Activated T-cell treated with anti-CD3 and anti-CD28 coated beads, Interleukin-2, amount 50 U/mL, for 4 hours (primary cell): ENCODE data around the gene PCDHGC5. TPM values are rescaled to one million over a fixed set of nuclear protein-coding genes. Genes with fewer than 3 reads are reported as not detected.

Experiments
- ATAC-seq, 2 donors: fragments of 200-7000 bp; cut with Tn5 transposase; one replicate each; pipeline ENCODE4 v1.10.0; 2021
- DNase-seq: peaks from one replicate; pipeline ENCODE4 v3.0.0-alpha.2; 2020
- H3K27me3 Mint-ChIP-seq: one replicate; pipeline ENCODE4 v1.8.0; 2021; ENCODE audit warnings: low read depth, mixed read lengths
- H3K36me3 Mint-ChIP-seq: one replicate; pipeline ENCODE4 v1.8.0; 2022; ENCODE audit warnings: mixed read lengths; ENCODE audit not compliant: insufficient read depth
- H3K4me1 Mint-ChIP-seq: one replicate; pipeline ENCODE4 v1.8.0; 2021; ENCODE audit warnings: low read depth, mixed read lengths
- H3K4me3 Mint-ChIP-seq: one replicate; pipeline ENCODE4 v1.8.0; 2021; ENCODE audit warnings: mild to moderate bottlenecking, moderate library complexity, mixed read lengths
- H3K9me3 Mint-ChIP-seq: one replicate; pipeline ENCODE4 v1.8.0; 2021; ENCODE audit warnings: mixed read lengths
- total RNA-seq, 3 donors: library from RNA; stranded (reverse); gene quantifications; one replicate each; pipeline ENCODE4 v1.2.1, GENCODE V29; 2021

Gene PCDHGC5
- total RNA-seq, 3 donors from 2014 or later = not detected

- Mint-ChIP-seq H3K27me3 (no peaks in the 10 kb centered on the region), H3K36me3 (peaks cover 28% of the 10 kb centered on the region), H3K9me3 (no peaks in the 10 kb centered on the region), H3K4me1 (peaks cover 41% of the 10 kb centered on the region), H3K4me3 (peak overlapping the region; percentile 83)
- DNase-seq (peak; percentile 68), ATAC-seq (peak; percentile 69 to 74)
These were observed 24.9 kb downstream of the PCDHGC5 start for GRCh38 chr5:141513627-141514329.

- Mint-ChIP-seq H3K9me3 (no peaks in the 10 kb centered on the region), H3K4me3 (peak overlapping the region; percentile 83), H3K4me1 (peaks cover 38% of the 10 kb centered on the region), H3K27me3 (no peaks in the 10 kb centered on the region), H3K36me3 (peaks cover 35% of the 10 kb centered on the region)
- ATAC-seq (peak; percentile 9 to 13), DNase-seq (no peak)
These were observed 25.7 kb downstream of the PCDHGC5 start for GRCh38 chr5:141514330-141515133.

GRCh38 chr5:141515141-141515540, 26.3 kb downstream of the PCDHGC5 start:
- H3K36me3 Mint-ChIP-seq = peaks cover 37% of the 10 kb centered on the region
- H3K27me3 Mint-ChIP-seq = no peaks in the 10 kb centered on the region
- ATAC-seq (no peak), DNase-seq (no peak)
- H3K9me3 Mint-ChIP-seq = no peaks in the 10 kb centered on the region
- H3K4me1 Mint-ChIP-seq = peaks cover 38% of the 10 kb centered on the region
- no peak overlapping the region for H3K4me3 Mint-ChIP-seq

DNA sequence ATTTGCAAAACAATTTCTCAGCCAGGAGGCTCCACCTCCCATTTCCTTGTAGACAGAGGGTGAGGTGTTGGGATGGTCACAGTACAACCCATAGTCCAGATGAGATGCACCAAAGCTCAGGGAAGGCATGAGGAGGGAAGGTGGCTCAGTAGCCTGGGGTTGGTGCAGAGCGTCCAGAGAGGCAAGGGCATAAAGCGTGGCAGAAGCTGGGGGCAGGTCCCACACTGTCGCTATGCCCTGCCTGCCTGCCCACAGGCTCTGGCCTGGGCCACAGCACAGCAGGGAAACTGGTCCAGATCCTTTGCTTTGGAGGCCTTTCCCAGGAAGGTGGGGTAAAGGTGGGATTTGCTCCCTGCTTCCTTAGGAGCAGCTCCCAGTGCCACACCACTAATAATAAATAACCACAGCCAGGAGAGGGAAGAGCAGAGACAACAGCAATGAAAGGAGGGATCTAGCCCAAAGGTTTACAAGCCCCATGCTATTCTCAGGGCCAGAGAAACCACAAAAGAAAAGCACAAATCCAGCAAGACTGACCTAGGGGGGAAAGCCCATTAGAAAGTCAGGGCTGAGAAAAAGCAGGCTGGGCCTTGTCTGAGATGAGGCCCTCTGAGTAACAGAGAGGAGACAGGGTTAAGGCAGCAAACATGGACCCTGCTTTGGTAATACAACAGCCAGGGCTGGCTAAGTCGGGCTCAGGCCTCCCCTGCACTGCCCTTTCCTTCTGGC, 27.2 kb downstream of the PCDHGC5 start:
- H3K4me1 Mint-ChIP-seq = peaks cover 44% of the 10 kb centered on the region
- H3K4me3 Mint-ChIP-seq = no peak overlapping the region
- ATAC-seq = no peak
- no peak for DNase-seq
- H3K9me3 Mint-ChIP-seq = no peaks in the 10 kb centered on the region
- H3K27me3 Mint-ChIP-seq = no peaks in the 10 kb centered on the region
- H3K36me3 Mint-ChIP-seq = peaks cover 43% of the 10 kb centered on the region

- peaks cover 48% of the 10 kb centered on the region for H3K4me1 Mint-ChIP-seq
- no peak overlapping the region for H3K4me3 Mint-ChIP-seq
- no peaks in the 10 kb centered on the region for H3K27me3 Mint-ChIP-seq
- ATAC-seq (no peak), DNase-seq (no peak)
- H3K9me3 Mint-ChIP-seq = no peaks in the 10 kb centered on the region
- peaks cover 46% of the 10 kb centered on the region for H3K36me3 Mint-ChIP-seq
These were observed 27.8 kb downstream of the PCDHGC5 start for GRCh38 chr5:141516672-141517025.

DNA sequence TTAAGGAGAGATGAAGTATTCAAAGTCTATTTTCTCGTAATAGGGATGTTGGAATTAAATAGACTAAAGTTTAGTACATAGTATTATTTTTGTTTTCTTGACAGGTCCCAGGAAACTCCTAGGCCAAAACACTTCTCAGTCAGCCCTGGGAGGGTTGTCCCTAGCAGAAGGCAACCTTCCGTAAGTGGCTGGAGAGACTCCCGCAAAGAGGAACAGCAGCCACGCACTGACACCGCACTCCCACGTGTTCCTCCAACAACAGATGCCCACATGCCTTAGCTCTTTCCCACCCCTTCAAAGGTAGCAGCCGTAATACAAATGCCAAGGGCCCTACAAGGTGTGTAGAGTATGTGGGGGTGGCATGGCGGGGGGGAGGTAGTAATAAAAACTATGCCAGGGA, 28.4 kb downstream of the PCDHGC5 start:
- Mint-ChIP-seq H3K4me1 (peaks cover 50% of the 10 kb centered on the region), H3K4me3 (no peak overlapping the region), H3K9me3 (no peaks in the 10 kb centered on the region), H3K36me3 (peaks cover 51% of the 10 kb centered on the region), H3K27me3 (no peaks in the 10 kb centered on the region)
- DNase-seq (no peak), ATAC-seq (no peak)

- Mint-ChIP-seq H3K4me3 (no peak overlapping the region), H3K4me1 (peaks cover 45% of the 10 kb centered on the region), H3K36me3 (peaks cover 52% of the 10 kb centered on the region), H3K27me3 (no peaks in the 10 kb centered on the region), H3K9me3 (no peaks in the 10 kb centered on the region)
- ATAC-seq = no peak
- DNase-seq = no peak
These were observed 29.2 kb downstream of the PCDHGC5 start for GRCh38 chr5:141517880-141518617.

- Mint-ChIP-seq H3K4me1 (peaks cover 42% of the 10 kb centered on the region), H3K27me3 (no peaks in the 10 kb centered on the region), H3K9me3 (no peaks in the 10 kb centered on the region), H3K36me3 (peaks cover 52% of the 10 kb centered on the region), H3K4me3 (no peak overlapping the region)
- DNase-seq (no peak), ATAC-seq (no peak)
These were observed 29.7 kb downstream of the PCDHGC5 start for GRCh38 chr5:141518618-141519015.

DNA sequence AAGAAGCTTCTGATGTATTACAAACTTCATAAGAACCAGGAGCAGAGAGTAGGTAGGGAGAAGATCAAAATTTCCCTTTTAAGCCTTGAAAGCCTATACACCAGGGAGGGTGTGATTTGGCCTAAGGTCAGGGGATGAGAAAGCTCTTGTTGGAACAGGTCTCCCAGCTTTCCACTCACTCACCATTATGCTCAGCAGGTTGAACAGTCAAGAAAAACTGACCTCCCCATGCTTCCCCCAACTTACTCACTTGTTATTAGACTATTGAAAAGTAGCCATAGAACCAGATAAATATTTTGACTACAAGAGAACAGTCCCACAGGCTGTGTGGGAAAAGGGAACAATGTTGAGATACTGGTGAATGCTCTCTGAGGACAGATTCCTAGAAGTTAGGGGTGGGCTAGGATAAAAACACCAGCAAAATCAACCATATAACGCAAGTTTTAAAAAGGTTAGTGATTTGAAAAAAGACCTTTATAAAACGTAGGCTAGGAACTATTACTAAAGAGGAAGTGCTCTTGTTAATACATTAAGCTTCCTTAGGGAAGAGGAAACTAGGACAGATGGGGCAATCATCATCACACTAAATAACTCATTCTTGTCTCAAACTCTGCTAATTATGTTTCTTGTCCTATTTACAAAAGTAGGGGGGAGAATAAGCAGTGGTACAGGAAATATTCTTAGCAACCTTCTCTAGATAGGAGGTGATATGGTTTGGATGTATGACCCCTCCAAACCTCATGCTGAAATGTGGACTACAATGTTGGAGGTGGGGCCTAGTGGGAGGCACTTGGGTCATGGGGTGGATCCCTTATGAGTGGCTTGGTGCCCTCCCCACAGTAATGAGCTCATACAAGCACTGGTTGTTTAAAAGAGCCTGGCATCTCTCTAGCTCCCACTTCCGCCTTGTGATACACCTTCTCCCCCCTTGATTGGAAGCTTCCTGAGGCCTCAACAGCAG, 31.0 kb downstream of the PCDHGC5 start:
- no peak overlapping the region for H3K4me3 Mint-ChIP-seq
- peaks cover 57% of the 10 kb centered on the region for H3K36me3 Mint-ChIP-seq
- peaks cover 34% of the 10 kb centered on the region for H3K4me1 Mint-ChIP-seq
- ATAC-seq (no peak), DNase-seq (no peak)
- H3K9me3 Mint-ChIP-seq = no peaks in the 10 kb centered on the region
- no peaks in the 10 kb centered on the region for H3K27me3 Mint-ChIP-seq

DNA sequence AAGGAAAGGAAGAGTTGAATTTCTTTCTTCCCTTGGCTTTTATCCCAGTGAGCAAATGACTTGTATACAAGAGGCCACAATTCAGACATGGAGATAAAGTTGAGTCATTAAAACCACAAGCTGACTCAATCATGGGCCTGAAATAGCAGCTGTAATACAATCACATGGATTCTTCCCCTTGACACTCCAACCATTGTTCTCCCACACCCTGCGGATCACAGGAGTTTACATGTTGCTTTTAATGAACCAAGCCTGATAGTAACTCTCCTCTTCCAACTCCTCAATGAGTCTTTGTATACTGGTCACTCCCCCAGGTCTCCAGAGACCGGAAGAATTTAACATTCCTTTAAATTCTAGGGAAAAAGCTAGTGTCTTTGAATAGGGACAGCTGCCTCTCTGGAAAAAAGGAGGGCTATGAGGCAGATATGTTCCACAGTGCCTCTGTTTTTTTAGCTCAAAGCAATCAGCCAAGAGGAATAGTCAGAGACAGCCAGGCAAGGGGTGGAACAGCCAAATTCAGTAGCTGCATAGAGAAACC, 32.4 kb downstream of the PCDHGC5 start:
- H3K36me3 Mint-ChIP-seq = peaks cover 58% of the 10 kb centered on the region
- ATAC-seq = peak; percentile 75 to 77

GRCh38 chr5:141522301-141522700, 33.4 kb downstream of the PCDHGC5 start:
- Mint-ChIP-seq H3K4me3 (no peak overlapping the region), H3K4me1 (peaks cover 28% of the 10 kb centered on the region), H3K36me3 (peaks cover 55% of the 10 kb centered on the region), H3K9me3 (no peaks in the 10 kb centered on the region), H3K27me3 (no peaks in the 10 kb centered on the region)
- ATAC-seq = no peak
- DNase-seq = no peak

More for the DNA sequence above, 32.4 kb downstream of the PCDHGC5 start:
- no peak for DNase-seq
- peaks cover 29% of the 10 kb centered on the region for H3K4me1 Mint-ChIP-seq
- H3K9me3 Mint-ChIP-seq = no peaks in the 10 kb centered on the region
- no peak overlapping the region for H3K4me3 Mint-ChIP-seq
- H3K27me3 Mint-ChIP-seq = no peaks in the 10 kb centered on the region

DNA sequence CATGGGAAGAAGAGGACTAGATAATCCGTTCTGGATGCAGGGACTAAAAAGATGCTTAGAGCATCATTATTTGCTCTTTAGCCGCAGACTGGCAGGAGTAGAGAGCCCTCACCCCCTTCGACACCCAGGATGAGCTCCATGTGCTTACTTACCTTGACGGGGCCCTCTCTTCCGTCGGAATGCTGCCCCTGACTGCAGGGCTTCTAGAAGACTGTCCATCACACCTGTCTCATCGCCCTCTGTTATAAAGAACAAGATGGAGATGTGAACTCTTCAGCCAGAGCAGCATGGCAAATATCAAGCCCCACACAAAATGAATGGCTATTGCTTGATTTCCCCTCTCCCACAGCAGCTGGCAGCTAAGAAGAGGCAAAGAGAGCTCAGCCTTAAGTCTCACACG, 35.1 kb downstream of the PCDHGC5 start:
- Mint-ChIP-seq H3K27me3 (no peaks in the 10 kb centered on the region), H3K4me1 (peaks cover 28% of the 10 kb centered on the region), H3K9me3 (no peaks in the 10 kb centered on the region), H3K36me3 (peaks cover 62% of the 10 kb centered on the region), H3K4me3 (no peak overlapping the region)
- ATAC-seq (no peak), DNase-seq (no peak)
